Measurements from ENCODE around the gene RTN4. TPM values are rescaled to one million over a fixed set of nuclear protein-coding genes. Genes with fewer than 3 reads are reported as not detected.

RTN4 gene
- total RNA-seq, 1 experiment from 2014 or later, result 200 TPM

DNA sequence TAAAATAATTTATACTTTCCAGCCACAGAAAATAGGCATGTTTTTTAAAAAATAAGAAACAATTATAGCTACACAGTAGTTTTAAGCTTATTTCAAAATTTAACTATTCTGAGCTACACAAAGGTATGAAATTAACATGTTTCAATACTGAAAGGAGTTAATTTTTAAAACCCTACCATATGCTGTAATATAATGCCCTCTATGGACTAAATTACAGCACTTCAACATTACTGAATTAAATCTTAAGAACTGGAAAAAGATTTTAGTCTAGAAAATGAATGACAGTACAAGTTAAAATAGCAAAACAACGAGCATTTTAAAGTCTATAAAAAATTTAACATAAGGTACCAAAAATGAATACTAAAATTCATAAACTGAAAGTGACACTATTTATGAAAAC lies 36.3 kb downstream of the RTN4 start:
- Histone ChIP-seq H4K8ac (replicated peaks; ENCODE audit: insufficient read length, low read depth, low read length) (no peak overlapping the region), H4K20me1 (ENCODE audit: control insufficient read depth, insufficient read depth, insufficient read length) (no peaks in the 10 kb centered on the region), H3K27me3 (ENCODE audit: insufficient read depth, low read length) (no peaks in the 10 kb centered on the region), H3K4ac (ENCODE audit: low read depth, low read length) (no peak overlapping the region), H3K9ac (ENCODE audit: extremely low read depth, insufficient read length, low read length) (no peak overlapping the region), H3K79me1 (ENCODE audit: insufficient read depth, low read depth, low read length, poor library complexity, severe bottlenecking) (peaks cover 5% of the 10 kb centered on the region), H4K91ac (ENCODE audit: insufficient read length, low read depth, low read length) (no peak overlapping the region), H3K4me1 (ENCODE audit: insufficient read depth, low read length) (peaks cover 3% of the 10 kb centered on the region; the same call in 1 of the 2 replicates), H3K18ac (ENCODE audit: insufficient read length, low read depth, low read length) (no peak overlapping the region), H3K27ac (ENCODE audit: insufficient read length, low read depth, low read length) (no peak overlapping the region), H4K5ac (ENCODE audit: insufficient read length, low read depth, low read length) (no peak overlapping the region), H2BK5ac (ENCODE audit: insufficient read length, low read length) (no peak overlapping the region), H3K79me2 (ENCODE audit: insufficient read depth, low read length) (peaks cover 42% of the 10 kb centered on the region), H3K4me2 (ENCODE audit: insufficient read depth, insufficient read length, low read length) (no peak overlapping the region), H3K9me3 (ENCODE audit: control insufficient read depth, low read depth, low read length) (no peaks in the 10 kb centered on the region), H3K23me2 (ENCODE audit: insufficient read length, low read depth, low read length, poor library complexity, severe bottlenecking) (no peaks in the 10 kb centered on the region), H2BK12ac (ENCODE audit: insufficient read length, low read depth, low read length) (no peak overlapping the region), H3K14ac (ENCODE audit: insufficient read depth, low read length) (no peak overlapping the region), H3T11ph (ENCODE audit: low read length) (no peak overlapping the region), H2BK15ac (ENCODE audit: low read depth, low read length) (no peak overlapping the region), H2AK5ac (ENCODE audit: insufficient read length, low read length) (no peak overlapping the region), H3K23ac (ENCODE audit: insufficient read length, low read depth, low read length) (no peak overlapping the region), H2BK120ac (ENCODE audit: low read depth, low read length, poor library complexity, severe bottlenecking) (no peak overlapping the region), H2AFZ (ENCODE audit: low read length) (no peak overlapping the region), H2BK20ac (ENCODE audit: low read depth, low read length, poor library complexity, severe bottlenecking) (no peak overlapping the region), H3K56ac (ENCODE audit: insufficient read length, low read depth, low read length) (no peak overlapping the region)
- TF ChIP-seq, protein P1, sequence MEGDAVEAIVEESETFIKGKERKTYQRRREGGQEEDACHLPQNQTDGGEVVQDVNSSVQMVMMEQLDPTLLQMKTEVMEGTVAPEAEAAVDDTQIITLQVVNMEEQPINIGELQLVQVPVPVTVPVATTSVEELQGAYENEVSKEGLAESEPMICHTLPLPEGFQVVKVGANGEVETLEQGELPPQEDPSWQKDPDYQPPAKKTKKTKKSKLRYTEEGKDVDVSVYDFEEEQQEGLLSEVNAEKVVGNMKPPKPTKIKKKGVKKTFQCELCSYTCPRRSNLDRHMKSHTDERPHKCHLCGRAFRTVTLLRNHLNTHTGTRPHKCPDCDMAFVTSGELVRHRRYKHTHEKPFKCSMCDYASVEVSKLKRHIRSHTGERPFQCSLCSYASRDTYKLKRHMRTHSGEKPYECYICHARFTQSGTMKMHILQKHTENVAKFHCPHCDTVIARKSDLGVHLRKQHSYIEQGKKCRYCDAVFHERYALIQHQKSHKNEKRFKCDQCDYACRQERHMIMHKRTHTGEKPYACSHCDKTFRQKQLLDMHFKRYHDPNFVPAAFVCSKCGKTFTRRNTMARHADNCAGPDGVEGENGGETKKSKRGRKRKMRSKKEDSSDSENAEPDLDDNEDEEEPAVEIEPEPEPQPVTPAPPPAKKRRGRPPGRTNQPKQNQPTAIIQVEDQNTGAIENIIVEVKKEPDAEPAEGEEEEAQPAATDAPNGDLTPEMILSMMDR (conservative IDR thresholded peaks at IDR 0.05), result no peak
- Mint-ChIP-seq H3K27ac (no peak overlapping the region), H3K4me1 (peaks cover 42 to 63% of the 10 kb centered on the region in 2 experiments), H3K4me3 (no peak overlapping the region), H3K27me3 (ENCODE audit: low read depth) (no peaks in the 10 kb centered on the region), H3K36me3 (ENCODE audit: insufficient read depth in 1 of 3, low read depth in 3 of 3) (peaks cover 0 to 2% (median 2%) of the 10 kb centered on the region in 3 experiments; a peak in 3 of 7 replicates), H3K9me3 (no peaks in the 10 kb centered on the region)
- no CpG with 5 or more reads among the region's 1 CpG for WGBS (ENCODE audit: extremely low coverage, insufficient read length, low lambda C conversion rate)
- DNase-seq, result no peak

Measured in H9 (cell line).